SK-N-SH (cell line): ENCODE results near the gene SIDT1. TPM values are rescaled to one million over a fixed set of nuclear protein-coding genes. Genes with fewer than 3 reads are reported as not detected.

Experiments
- CTCF ChIA-PET: fragments of 300-600, 350-600 bp; formaldehyde crosslinking; extraction: SDS; loops from one replicate; lab custom pipeline; 2021; lab: Yijun Ruan, JAX
- POLR2A ChIA-PET: fragments of 350-600 bp; sonication (Branson Sonifier 250); formaldehyde crosslinking; extraction: SDS; loops from one replicate; lab custom pipeline; 2020; ENCODE audit warnings: antibody characterized with exemption, inconsistent platforms; lab: Yijun Ruan, JAX
- DNase-seq: peaks from one replicate; pipeline ENCODE4 v3.0.0; 2012
- H2AFZ ChIP-seq: fragments of 200-600 bp; sonication (generic); 2 replicates; pipeline ENCODE4 v1.8.1; 2016; ENCODE audit warnings: antibody characterized with exemption, mild to moderate bottlenecking, low read depth
- H3F3A ChIP-seq: fragments of 200-600 bp; sonication (generic); replicated peaks from 2 replicates; pipeline ENCODE3; 2016; ENCODE audit warnings: antibody characterized with exemption, mild to moderate bottlenecking; ENCODE audit not compliant: insufficient read depth
- H3K27ac ChIP-seq, 2 experiments: fragments of 200-500 bp in 1 of 2; fragments of 200-600 bp in 1 of 2; sonication (Bioruptor generic) in 1 of 2; sonication (generic), shearing (Covaris generic) in 1 of 2; 2 replicates each; pipeline versions ENCODE4 v1.5.1 to v1.6.1; 2014 to 2016; ENCODE audit warnings: low read depth in 2 of 2, inconsistent platforms in 1 of 2, low read length in 1 of 2, mild to moderate bottlenecking in 1 of 2, mixed read lengths in 1 of 2
- H3K27me3 ChIP-seq: fragments of 200-600 bp; sonication (generic), shearing (Covaris generic); 2 replicates; pipeline ENCODE4 v1.6.1; 2016; ENCODE audit warnings: mixed run types; ENCODE audit not compliant: insufficient read depth
- H3K36me3 ChIP-seq, 2 experiments: fragments of 200-500 bp in 1 of 2; fragments of 200-600 bp in 1 of 2; sonication (Bioruptor generic) in 1 of 2; sonication (generic) in 1 of 2; replicated peaks in 1 of 2; 2 replicates each; pipeline versions ENCODE3 to v1.5.1; 2014 to 2016; ENCODE audit warnings: low read length in 1 of 2, mild to moderate bottlenecking in 1 of 2; ENCODE audit not compliant: insufficient read depth in 2 of 2, control insufficient read depth in 1 of 2
- H3K4me1 ChIP-seq, 2 experiments: fragments of 200-500 bp in 1 of 2; fragments of 200-600 bp in 1 of 2; sonication (Bioruptor generic) in 1 of 2; sonication (generic), shearing (Covaris generic) in 1 of 2; 2 replicates each; pipeline versions ENCODE4 v1.5.1 to v1.6.1; 2014 to 2016; ENCODE audit warnings: low read depth in 1 of 2, low read length in 1 of 2, mixed run types in 1 of 2; ENCODE audit not compliant: insufficient read depth in 2 of 2, control insufficient read depth in 1 of 2
- H3K4me2 ChIP-seq: fragments of 200-600 bp; sonication (generic), shearing (Covaris generic); 2 replicates; pipeline ENCODE4 v1.6.1; 2017; ENCODE audit warnings: mixed run types
- H3K4me3 ChIP-seq, 2 experiments: fragments of 200-500 bp in 1 of 2; fragments of 200-600 bp in 1 of 2; sonication (Bioruptor generic) in 1 of 2; sonication (generic), shearing (Covaris generic) in 1 of 2; 2 replicates each; pipeline versions ENCODE4 v1.5.1 to v1.8.1; 2014 to 2016; ENCODE audit warnings: low read depth in 2 of 2, inconsistent platforms in 1 of 2, low read length in 1 of 2, mild to moderate bottlenecking in 1 of 2, mixed read lengths in 1 of 2, moderate library complexity in 1 of 2
- H3K79me2 ChIP-seq: fragments of 200-600 bp; sonication (generic); 2 replicates; pipeline ENCODE4 v1.8.1; 2017; ENCODE audit warnings: mild to moderate bottlenecking; ENCODE audit not compliant: insufficient read depth
- H3K9ac ChIP-seq: fragments of 200-600 bp; sonication (generic); 2 replicates; pipeline ENCODE4 v1.6.1; 2017; ENCODE audit warnings: mixed run types
- H3K9me2 ChIP-seq: fragments of 200-600 bp; sonication (generic); 2 replicates; pipeline ENCODE4 v1.6.1; 2017; ENCODE audit warnings: mixed run types
- H3K9me3 ChIP-seq: fragments of 200-600 bp; sonication (generic); 2 replicates; pipeline ENCODE4 v1.6.1; 2017; ENCODE audit warnings: mixed run types, mild to moderate bottlenecking, moderate library complexity
- H4K20me1 ChIP-seq: fragments of 200-600 bp; sonication (generic); 2 replicates; pipeline ENCODE4 v1.6.1; 2017; ENCODE audit warnings: mild to moderate bottlenecking, mixed run types; ENCODE audit not compliant: insufficient read depth
- FOXJ3 ChIP-seq: sonication (generic); formaldehyde crosslinking; IDR thresholded peaks from 2 replicates; pipeline ENCODE4 v1.5.1; 2020; ENCODE audit warnings: mild to moderate bottlenecking, missing genetic modification reagents
- GATA2 ChIP-seq: sonication (generic); formaldehyde crosslinking; IDR thresholded peaks from 2 replicates; pipeline ENCODE4 v1.5.0; 2020; ENCODE audit warnings: mild to moderate bottlenecking, missing genetic modification reagents
- MEF2A ChIP-seq: IDR thresholded peaks from 2 replicates; pipeline ENCODE4 v1.4.0; 2012; ENCODE audit warnings: low read depth, borderline replicate concordance
- MXI1 ChIP-seq: IDR thresholded peaks from 2 replicates; pipeline ENCODE4 v1.6.1; 2012; ENCODE audit warnings: mild to moderate bottlenecking, low read depth, low read length, improper control_type of control experiment
- RCOR1 ChIP-seq: fragments of 150-350 bp; IDR thresholded peaks from 2 replicates; pipeline ENCODE4 v1.6.1; 2017; ENCODE audit warnings: antibody characterized with exemption, low read length
- RFX5 ChIP-seq: IDR thresholded peaks from 2 replicates; pipeline ENCODE4 v1.6.1; 2012; ENCODE audit warnings: mild to moderate bottlenecking, improper control_type of control experiment, low read length
- RXRA ChIP-seq: IDR thresholded peaks from 2 replicates; pipeline ENCODE4 v1.4.0; 2012; ENCODE audit warnings: low read depth, mild to moderate bottlenecking, borderline replicate concordance
- TEAD4 ChIP-seq: IDR thresholded peaks from 2 replicates; pipeline ENCODE4 v1.4.0; 2012; ENCODE audit warnings: mild to moderate bottlenecking, borderline replicate concordance; ENCODE audit not compliant: insufficient read depth
- WGBS: methylation state at CpG from one replicate; pipeline ENCODE4 v1.1.6; 2017; ENCODE audit warnings: low lambda C conversion rate; 5-methylcytosine and 5-hydroxymethylcytosine counted together
- polyA plus RNA-seq, 3 experiments: library from polyadenylated mRNA; depleted of rRNA; stranded (reverse); fragments of >200 nt; gene quantifications; 2 replicates each; pipeline ENCODE4 v1.2.3, GENCODE V29; 2012
- TF ChIP-seq, protein P1 (sequence below): IDR thresholded peaks from 2 replicates; pipeline ENCODE4 v1.4.0; 2012; ENCODE audit warnings: low read depth
- TF ChIP-seq, protein P2 (sequence below): IDR thresholded peaks from 2 replicates; pipeline ENCODE4; 2012
- TF ChIP-seq, protein P3 (sequence below): fragments of 150-350 bp; IDR thresholded peaks from 2 replicates; pipeline ENCODE4 v1.6.1; 2016; ENCODE audit warnings: mild to moderate bottlenecking, low read depth, low read length
- TF ChIP-seq, protein P4 (sequence below): IDR thresholded peaks from 2 replicates; pipeline ENCODE4 v1.4.0; 2012; ENCODE audit warnings: low read depth, borderline replicate concordance

The SIDT1 gene
- polyA plus RNA-seq, 1 of the 3 experiments (the other 2 are of a cell fraction): 0.02 TPM

DNA sequence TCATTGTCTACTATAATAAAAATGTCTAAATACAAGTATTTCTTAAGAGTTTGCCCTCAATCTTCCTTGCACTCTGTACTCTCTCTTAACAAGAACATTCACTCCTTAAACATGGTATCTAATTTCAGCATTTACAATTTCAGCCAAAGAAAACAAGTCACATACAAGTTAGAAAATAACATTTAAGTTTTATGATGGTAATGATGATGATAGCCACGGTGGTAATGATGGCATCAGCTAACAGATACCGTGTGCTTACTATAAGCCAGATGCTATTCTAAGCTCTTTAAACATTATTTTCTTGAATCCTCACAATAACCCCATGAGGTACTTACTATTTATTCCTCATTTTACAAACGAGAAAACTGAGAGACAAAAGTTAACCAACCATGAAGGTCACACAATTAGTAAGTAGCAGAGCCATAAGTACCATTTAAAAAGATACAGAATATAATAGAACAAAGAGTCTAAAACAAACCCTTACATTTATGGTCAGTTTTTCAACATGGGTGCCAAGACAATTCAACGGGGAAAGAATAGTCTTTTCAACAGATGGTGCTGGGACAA, 24.8 kb upstream of the SIDT1 start:
- TF ChIP-seq, protein P1, sequence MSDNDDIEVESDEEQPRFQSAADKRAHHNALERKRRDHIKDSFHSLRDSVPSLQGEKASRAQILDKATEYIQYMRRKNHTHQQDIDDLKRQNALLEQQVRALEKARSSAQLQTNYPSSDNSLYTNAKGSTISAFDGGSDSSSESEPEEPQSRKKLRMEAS: no peak
- no peak for TF ChIP-seq RFX5
- TF ChIP-seq, protein P2, sequence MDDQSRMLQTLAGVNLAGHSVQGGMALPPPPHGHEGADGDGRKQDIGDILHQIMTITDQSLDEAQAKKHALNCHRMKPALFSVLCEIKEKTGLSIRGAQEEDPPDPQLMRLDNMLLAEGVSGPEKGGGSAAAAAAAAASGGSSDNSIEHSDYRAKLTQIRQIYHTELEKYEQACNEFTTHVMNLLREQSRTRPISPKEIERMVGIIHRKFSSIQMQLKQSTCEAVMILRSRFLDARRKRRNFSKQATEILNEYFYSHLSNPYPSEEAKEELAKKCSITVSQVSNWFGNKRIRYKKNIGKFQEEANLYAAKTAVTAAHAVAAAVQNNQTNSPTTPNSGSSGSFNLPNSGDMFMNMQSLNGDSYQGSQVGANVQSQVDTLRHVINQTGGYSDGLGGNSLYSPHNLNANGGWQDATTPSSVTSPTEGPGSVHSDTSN: no peak
- no peak for TF ChIP-seq RXRA
- no peak for TF ChIP-seq FOXJ3
- TF ChIP-seq, protein P3, sequence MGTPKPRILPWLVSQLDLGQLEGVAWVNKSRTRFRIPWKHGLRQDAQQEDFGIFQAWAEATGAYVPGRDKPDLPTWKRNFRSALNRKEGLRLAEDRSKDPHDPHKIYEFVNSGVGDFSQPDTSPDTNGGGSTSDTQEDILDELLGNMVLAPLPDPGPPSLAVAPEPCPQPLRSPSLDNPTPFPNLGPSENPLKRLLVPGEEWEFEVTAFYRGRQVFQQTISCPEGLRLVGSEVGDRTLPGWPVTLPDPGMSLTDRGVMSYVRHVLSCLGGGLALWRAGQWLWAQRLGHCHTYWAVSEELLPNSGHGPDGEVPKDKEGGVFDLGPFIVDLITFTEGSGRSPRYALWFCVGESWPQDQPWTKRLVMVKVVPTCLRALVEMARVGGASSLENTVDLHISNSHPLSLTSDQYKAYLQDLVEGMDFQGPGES: no peak
- TF ChIP-seq, protein P4, sequence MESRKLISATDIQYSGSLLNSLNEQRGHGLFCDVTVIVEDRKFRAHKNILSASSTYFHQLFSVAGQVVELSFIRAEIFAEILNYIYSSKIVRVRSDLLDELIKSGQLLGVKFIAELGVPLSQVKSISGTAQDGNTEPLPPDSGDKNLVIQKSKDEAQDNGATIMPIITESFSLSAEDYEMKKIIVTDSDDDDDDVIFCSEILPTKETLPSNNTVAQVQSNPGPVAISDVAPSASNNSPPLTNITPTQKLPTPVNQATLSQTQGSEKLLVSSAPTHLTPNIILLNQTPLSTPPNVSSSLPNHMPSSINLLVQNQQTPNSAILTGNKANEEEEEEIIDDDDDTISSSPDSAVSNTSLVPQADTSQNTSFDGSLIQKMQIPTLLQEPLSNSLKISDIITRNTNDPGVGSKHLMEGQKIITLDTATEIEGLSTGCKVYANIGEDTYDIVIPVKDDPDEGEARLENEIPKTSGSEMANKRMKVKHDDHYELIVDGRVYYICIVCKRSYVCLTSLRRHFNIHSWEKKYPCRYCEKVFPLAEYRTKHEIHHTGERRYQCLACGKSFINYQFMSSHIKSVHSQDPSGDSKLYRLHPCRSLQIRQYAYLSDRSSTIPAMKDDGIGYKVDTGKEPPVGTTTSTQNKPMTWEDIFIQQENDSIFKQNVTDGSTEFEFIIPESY: no peak
- no peak for TF ChIP-seq RCOR1
- TF ChIP-seq GATA2 (CRISPR knock-in tag): no peak
- TF ChIP-seq MEF2A: no peak
- ChIA-PET CTCF (interaction anchor here (0.9 to 1.3 kb wide), 3 partner anchors 11 to 237 kb away, joined by 3 to 5 read pairs (median 3); no protein-coding TSS in a partner anchor), POLR2A (no interaction called here)
- H2AFZ ChIP-seq: no peak overlapping the region
- peaks cover 35% of the 10 kb centered on the region; the same call in 1 of the 2 replicates for H3K79me2 ChIP-seq
- no peaks in the 10 kb centered on the region for H3K27me3 ChIP-seq
- H3K4me2 ChIP-seq: no peak overlapping the region
- H3K9me2 ChIP-seq: no peaks in the 10 kb centered on the region
- H4K20me1 ChIP-seq: no peaks in the 10 kb centered on the region
- no peak for DNase-seq
- 68% methylated on average over 4 of the region's 4 CpGs for WGBS
- no peak overlapping the region for H3K27ac ChIP-seq
- H3F3A ChIP-seq: no peaks in the 10 kb centered on the region
- no peak overlapping the region for H3K9ac ChIP-seq
- no peaks in the 10 kb centered on the region for H3K4me1 ChIP-seq
- H3K4me3 ChIP-seq: no peak overlapping the region
- H3K36me3 ChIP-seq: peaks cover 9 to 11% of the 10 kb centered on the region in 2 experiments
- H3K9me3 ChIP-seq: no peaks in the 10 kb centered on the region

DNA sequence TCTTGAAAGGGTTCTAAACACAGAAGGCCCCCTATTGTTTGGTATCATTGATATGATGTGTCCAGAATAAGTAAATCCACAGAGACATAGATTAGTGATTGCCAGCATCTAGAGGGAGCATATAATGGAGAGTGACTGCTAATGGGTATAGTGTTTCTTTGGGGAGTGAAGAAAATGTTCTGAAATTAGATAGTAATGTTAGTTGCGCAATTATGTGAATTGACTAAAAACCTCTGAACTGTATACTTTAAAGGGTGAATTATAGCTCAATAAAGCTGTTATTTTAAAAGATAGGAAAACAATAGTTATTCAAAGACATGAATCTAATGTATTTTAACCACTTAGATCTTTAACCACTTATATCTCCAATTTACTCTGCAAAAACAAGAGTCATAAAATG, 23.4 kb upstream of the SIDT1 start:
- no peaks in the 10 kb centered on the region for H4K20me1 ChIP-seq
- H3K27ac ChIP-seq: no peak overlapping the region
- no peaks in the 10 kb centered on the region for H3K9me2 ChIP-seq
- H3K36me3 ChIP-seq: peaks cover 7 to 11% of the 10 kb centered on the region in 2 experiments
- no peak overlapping the region for H3K4me2 ChIP-seq
- no peak overlapping the region for H3K4me3 ChIP-seq
- H3K79me2 ChIP-seq: peaks cover 49% of the 10 kb centered on the region
- H2AFZ ChIP-seq: no peak overlapping the region
- DNase-seq: no peak
- no peaks in the 10 kb centered on the region for H3F3A ChIP-seq
- no peaks in the 10 kb centered on the region for H3K9me3 ChIP-seq
- no peak overlapping the region for H3K9ac ChIP-seq
- WGBS: 55% methylated on average over 1 of the region's 1 CpG
- POLR2A ChIA-PET: no interaction called here
- TF ChIP-seq MXI1 (no peak), TEAD4 (no peak)
- CTCF ChIA-PET: interaction anchor here (1.4 kb wide), 1 partner anchor 13 kb away, joined by 4 read pairs; no protein-coding TSS in a partner anchor
- H3K4me1 ChIP-seq: peaks cover 0 to 5% of the 10 kb centered on the region in 2 experiments; a peak in 3 of 4 replicates
- no peaks in the 10 kb centered on the region for H3K27me3 ChIP-seq
